ENCODE measurements around the gene PES1.

The PES1 gene

DNA sequence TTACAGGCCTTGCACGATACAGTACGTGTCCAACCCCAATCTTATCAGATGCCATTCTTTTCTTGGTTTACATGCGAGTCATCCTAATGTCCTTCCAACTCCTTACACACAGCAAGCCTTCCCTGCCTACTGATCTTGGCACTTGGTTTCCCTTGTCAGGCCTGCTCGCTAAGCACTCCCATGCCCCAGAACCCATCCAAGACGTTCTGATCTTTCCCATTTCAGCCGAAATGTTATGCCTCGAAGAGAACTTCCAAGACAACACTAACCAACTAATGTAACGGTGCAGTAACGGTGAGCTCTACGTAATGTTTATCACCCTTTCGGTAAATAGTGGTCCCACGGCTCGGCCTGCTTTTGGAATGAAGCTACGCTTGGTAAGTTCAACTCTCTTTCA, 521 bp downstream of the PES1 start:
- H3F3A ChIP-seq (ENCODE audit: low read depth), result no peaks in the 10 kb centered on the region
- peaks cover 22% of the 10 kb centered on the region; the same call in 1 of the 2 replicates for H3K36me3 ChIP-seq (ENCODE audit: insufficient read depth, low read length)
- peaks cover 17% of the 10 kb centered on the region for H3K4me1 ChIP-seq (ENCODE audit: insufficient read depth, low read length, poor library complexity, severe bottlenecking)
- TF ChIP-seq EZH2phosphoT487 (IDR thresholded peaks at IDR 0.05; ENCODE audit: borderline replicate concordance), result no peak
- H3K4me2 ChIP-seq (ENCODE audit: low read depth, low read length, poor library complexity, severe bottlenecking), result peak overlapping the region; percentile 92
- H3K9me3 ChIP-seq (ENCODE audit: insufficient read depth, low read depth, low read length), result no peaks in the 10 kb centered on the region
- peak overlapping the region; percentile 87 for H3K9ac ChIP-seq (ENCODE audit: low read depth, low read length, poor library complexity, severe bottlenecking)
- H2AFZ ChIP-seq (ENCODE audit: low read length), result 0 out of 2 replicates have a peak overlapping the region, but pooled peaks have one; percentile 67
- peaks cover 26% of the 10 kb centered on the region for H3K79me2 ChIP-seq (ENCODE audit: insufficient read depth, low read length)
- H4K20me1 ChIP-seq (ENCODE audit: insufficient read depth, low read length, poor library complexity, severe bottlenecking), result no peaks in the 10 kb centered on the region
- H3K27me3 ChIP-seq (ENCODE audit: insufficient read depth, low read length, poor library complexity, severe bottlenecking), result no peaks in the 10 kb centered on the region
- no peaks in the 10 kb centered on the region for H3K9me2 ChIP-seq (replicated peaks; ENCODE audit: low read depth, low read length)
- H3K4me3 ChIP-seq (ENCODE audit: low read length, poor library complexity, severe bottlenecking), result peak overlapping the region; percentile 88

DNA sequence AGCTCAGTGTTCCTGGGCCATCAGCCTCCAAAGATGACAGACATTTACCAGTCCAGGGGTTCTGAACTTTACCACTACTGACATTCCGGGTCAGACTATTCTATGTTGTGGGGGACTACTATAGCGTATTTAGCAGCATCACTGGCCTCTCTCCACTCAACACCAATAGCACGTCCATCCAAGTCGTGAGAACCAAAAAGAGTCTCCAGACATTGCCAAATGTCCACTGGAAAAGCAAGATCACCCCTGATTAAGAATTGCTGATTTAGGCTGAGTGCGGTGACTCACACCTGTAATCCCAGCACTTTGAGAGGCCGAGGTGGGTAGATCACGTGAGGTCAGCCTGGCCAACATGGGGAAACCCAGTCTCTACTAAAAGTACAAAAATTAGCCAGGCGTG, 5.3 kb downstream of the PES1 start:
- H3K27me3 ChIP-seq (ENCODE audit: insufficient read depth, low read length, poor library complexity, severe bottlenecking), result no peaks in the 10 kb centered on the region
- no peak overlapping the region for H3K4me3 ChIP-seq (ENCODE audit: low read length, poor library complexity, severe bottlenecking)
- H3K9ac ChIP-seq (ENCODE audit: low read depth, low read length, poor library complexity, severe bottlenecking), result no peak overlapping the region
- no peaks in the 10 kb centered on the region for H4K20me1 ChIP-seq (ENCODE audit: insufficient read depth, low read length, poor library complexity, severe bottlenecking)
- no peaks in the 10 kb centered on the region for H3K9me2 ChIP-seq (replicated peaks; ENCODE audit: low read depth, low read length)
- H2AFZ ChIP-seq (ENCODE audit: low read length), result no peak overlapping the region
- no peaks in the 10 kb centered on the region for H3F3A ChIP-seq (ENCODE audit: low read depth)
- TF ChIP-seq EZH2phosphoT487 (IDR thresholded peaks at IDR 0.05; ENCODE audit: borderline replicate concordance), result no peak
- TF ChIP-seq, protein P1, sequence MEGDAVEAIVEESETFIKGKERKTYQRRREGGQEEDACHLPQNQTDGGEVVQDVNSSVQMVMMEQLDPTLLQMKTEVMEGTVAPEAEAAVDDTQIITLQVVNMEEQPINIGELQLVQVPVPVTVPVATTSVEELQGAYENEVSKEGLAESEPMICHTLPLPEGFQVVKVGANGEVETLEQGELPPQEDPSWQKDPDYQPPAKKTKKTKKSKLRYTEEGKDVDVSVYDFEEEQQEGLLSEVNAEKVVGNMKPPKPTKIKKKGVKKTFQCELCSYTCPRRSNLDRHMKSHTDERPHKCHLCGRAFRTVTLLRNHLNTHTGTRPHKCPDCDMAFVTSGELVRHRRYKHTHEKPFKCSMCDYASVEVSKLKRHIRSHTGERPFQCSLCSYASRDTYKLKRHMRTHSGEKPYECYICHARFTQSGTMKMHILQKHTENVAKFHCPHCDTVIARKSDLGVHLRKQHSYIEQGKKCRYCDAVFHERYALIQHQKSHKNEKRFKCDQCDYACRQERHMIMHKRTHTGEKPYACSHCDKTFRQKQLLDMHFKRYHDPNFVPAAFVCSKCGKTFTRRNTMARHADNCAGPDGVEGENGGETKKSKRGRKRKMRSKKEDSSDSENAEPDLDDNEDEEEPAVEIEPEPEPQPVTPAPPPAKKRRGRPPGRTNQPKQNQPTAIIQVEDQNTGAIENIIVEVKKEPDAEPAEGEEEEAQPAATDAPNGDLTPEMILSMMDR (conservative IDR thresholded peaks at IDR 0.05; ENCODE audit: low read length), result no peak
- H3K36me3 ChIP-seq (ENCODE audit: insufficient read depth, low read length), result peaks cover 58% of the 10 kb centered on the region; the same call in 1 of the 2 replicates
- no peak overlapping the region for H3K4me2 ChIP-seq (ENCODE audit: low read depth, low read length, poor library complexity, severe bottlenecking)
- no peaks in the 10 kb centered on the region for H3K9me3 ChIP-seq (ENCODE audit: insufficient read depth, low read depth, low read length)
- H3K79me2 ChIP-seq (ENCODE audit: insufficient read depth, low read length), result peaks cover 24% of the 10 kb centered on the region
- peaks cover 17% of the 10 kb centered on the region for H3K4me1 ChIP-seq (ENCODE audit: insufficient read depth, low read length, poor library complexity, severe bottlenecking)

DNA sequence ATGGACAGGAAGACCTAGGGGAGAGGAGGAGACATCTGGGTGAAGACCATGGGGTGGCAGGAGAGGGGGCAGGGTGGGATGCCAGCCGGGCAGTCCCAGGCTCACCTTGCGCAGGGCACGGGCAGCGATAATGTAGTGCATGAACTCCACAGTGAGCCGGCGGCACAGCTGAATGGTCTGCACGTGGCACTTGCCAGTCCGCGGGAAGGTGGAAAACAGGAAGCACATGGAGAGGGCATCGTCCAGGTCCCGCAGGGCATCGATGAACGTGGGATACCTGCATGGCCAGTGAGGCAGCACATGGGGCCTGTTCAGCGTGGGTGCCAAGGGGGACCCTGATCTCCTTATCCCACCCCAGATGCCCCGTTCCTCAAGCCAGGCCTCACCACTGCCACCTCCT, 7.3 kb downstream of the PES1 start:
- Histone ChIP-seq H3F3A (ENCODE audit: low read depth) (no peaks in the 10 kb centered on the region), H3K4me1 (ENCODE audit: insufficient read depth, low read length, poor library complexity, severe bottlenecking) (no peaks in the 10 kb centered on the region), H3K4me3 (ENCODE audit: low read length, poor library complexity, severe bottlenecking) (no peak overlapping the region), H2AFZ (ENCODE audit: low read length) (no peak overlapping the region), H3K9me3 (ENCODE audit: insufficient read depth, low read depth, low read length) (no peaks in the 10 kb centered on the region), H3K36me3 (ENCODE audit: insufficient read depth, low read length) (peaks cover 78% of the 10 kb centered on the region; the same call in 1 of the 2 replicates), H3K9me2 (replicated peaks; ENCODE audit: low read depth, low read length) (no peaks in the 10 kb centered on the region), H4K20me1 (ENCODE audit: insufficient read depth, low read length, poor library complexity, severe bottlenecking) (no peaks in the 10 kb centered on the region), H3K9ac (ENCODE audit: low read depth, low read length, poor library complexity, severe bottlenecking) (no peak overlapping the region), H3K79me2 (ENCODE audit: insufficient read depth, low read length) (peaks cover 4% of the 10 kb centered on the region; the same call in 1 of the 2 replicates), H3K27me3 (ENCODE audit: insufficient read depth, low read length, poor library complexity, severe bottlenecking) (no peaks in the 10 kb centered on the region), H3K4me2 (ENCODE audit: low read depth, low read length, poor library complexity, severe bottlenecking) (no peak overlapping the region)
- TF ChIP-seq, protein P1 (conservative IDR thresholded peaks at IDR 0.05; ENCODE audit: low read length), result no peak
- TF ChIP-seq EZH2phosphoT487 (IDR thresholded peaks at IDR 0.05; ENCODE audit: borderline replicate concordance), result no peak
